H1 (cell line): ENCODE data around the gene RIIAD1. TPM values are rescaled to one million over a fixed set of nuclear protein-coding genes. Genes with fewer than 3 reads are reported as not detected.

Experiments used
- CTCF ChIA-PET: fragments of 300-600 bp; sonication (Branson Sonifier 250); formaldehyde crosslinking; loops from one replicate; lab custom pipeline; 2021; ENCODE audit not compliant: partially characterized antibody; lab: Charles Lee
- POLR2A ChIA-PET: fragments of 300-600 bp; sonication (Branson Sonifier 250); formaldehyde crosslinking; loops from one replicate; lab custom pipeline; 2021; ENCODE audit warnings: inconsistent platforms; ENCODE audit not compliant: partially characterized antibody; lab: Charles Lee
- DNase-seq, 2 experiments: peaks; one replicate each; pipeline versions ENCODE4 v3.0.0 to v3.0.0-alpha.2; 2010 to 2022; ENCODE audit warnings: low spot score in 2 of 2, low read depth in 1 of 2, mixed read lengths in 1 of 2
- FAIRE-seq: peaks from 2 replicates; lab custom pipeline; 2011; peaks lifted over from hg19 to GRCh38; lab: Jason Lieb, UNC
- H2AFZ ChIP-seq: 2 replicates; pipeline ENCODE4 v1.8.1; 2012; ENCODE audit warnings: low read length, inconsistent platforms
- H2AK5ac ChIP-seq: 2 replicates; pipeline ENCODE4 v1.6.1; 2013; ENCODE audit warnings: low read depth, low read length
- H2BK120ac ChIP-seq: replicated peaks from 2 replicates; pipeline ENCODE3; 2013; ENCODE audit warnings: low read depth, low read length, inconsistent platforms
- H2BK12ac ChIP-seq: 2 replicates; pipeline ENCODE4 v1.6.1; 2013; ENCODE audit warnings: low read depth, low read length
- H2BK15ac ChIP-seq: 2 replicates; pipeline ENCODE4 v1.6.1; 2013; ENCODE audit warnings: low read length
- H2BK20ac ChIP-seq: 2 replicates; pipeline ENCODE4 v1.6.1; 2013; ENCODE audit warnings: low read length
- H2BK5ac ChIP-seq: 2 replicates; pipeline ENCODE4 v1.6.1; 2013; ENCODE audit warnings: low read depth, low read length
- H3K14ac ChIP-seq: 2 replicates; pipeline ENCODE4 v1.6.1; 2013; ENCODE audit warnings: inconsistent platforms; ENCODE audit not compliant: insufficient read length
- H3K18ac ChIP-seq: 2 replicates; pipeline ENCODE4 v1.6.1; 2013; ENCODE audit warnings: low read length; ENCODE audit errors: extremely low read depth
- H3K23ac ChIP-seq: 2 replicates; pipeline ENCODE4 v1.6.1; 2013; ENCODE audit warnings: inconsistent platforms; ENCODE audit not compliant: insufficient read length
- H3K23me2 ChIP-seq: 2 replicates; pipeline ENCODE4 v1.6.1; 2013; ENCODE audit warnings: low read depth, low read length
- H3K27ac ChIP-seq: 2 replicates; pipeline ENCODE4 v1.6.1; 2011; ENCODE audit warnings: low read depth, low read length, inconsistent platforms
- H3K27me3 ChIP-seq, 4 experiments: replicated peaks in 1 of 4; 1 replicate in 1 of 4; 2 replicates in 3 of 4; pipeline versions ENCODE4 v1.6.1 to v1.8.1; 2011 to 2013; ENCODE audit warnings: low read length in 3 of 4, mild to moderate bottlenecking in 3 of 4, inconsistent platforms in 2 of 4, mixed read lengths in 2 of 4, moderate library complexity in 1 of 4; ENCODE audit not compliant: control insufficient read depth in 3 of 4, insufficient read depth in 3 of 4; ENCODE audit errors: extremely low read depth in 1 of 4
- H3K36me3 ChIP-seq, 4 experiments: 2 replicates each; pipeline versions ENCODE4 v1.6.1 to v1.8.1; 2011 to 2013; ENCODE audit warnings: mild to moderate bottlenecking in 4 of 4, low read length in 3 of 4, moderate library complexity in 2 of 4, control low read depth in 1 of 4, inconsistent platforms in 1 of 4; ENCODE audit not compliant: insufficient read depth in 4 of 4, control insufficient read depth in 2 of 4
- H3K4ac ChIP-seq: replicated peaks from 2 replicates; pipeline ENCODE3; 2013; ENCODE audit warnings: low read length, low read depth, mixed read lengths, inconsistent platforms; ENCODE audit not compliant: insufficient read length
- H3K4me1 ChIP-seq, 4 experiments: replicated peaks in 1 of 4; 1 replicate in 1 of 4; 2 replicates in 3 of 4; pipeline versions ENCODE4 v1.6.1 to v1.8.1; 2011 to 2013; ENCODE audit warnings: low read length in 3 of 4, inconsistent platforms in 2 of 4, mixed read lengths in 1 of 4; ENCODE audit not compliant: insufficient read depth in 4 of 4, control insufficient read depth in 3 of 4
- H3K4me2 ChIP-seq, 2 experiments: 2 replicates each; pipeline versions ENCODE4 v1.6.1 to v1.8.1; 2011 to 2013; ENCODE audit warnings: low read depth in 2 of 2, low read length in 2 of 2, control low read depth in 1 of 2, inconsistent platforms in 1 of 2, mild to moderate bottlenecking in 1 of 2; ENCODE audit not compliant: insufficient read depth in 1 of 2
- H3K4me3 ChIP-seq, 4 experiments: fragments of 200-600, 300-600 bp in 1 of 4; sonication (generic), shearing (Covaris generic), sonication (Bioruptor Twin) in 1 of 4; 2 replicates each; pipeline versions ENCODE4 v1.5.1 to v1.8.1; 2011 to 2016; ENCODE audit warnings: low read length in 4 of 4, low read depth in 3 of 4, control low read depth in 2 of 4, inconsistent platforms in 2 of 4, mild to moderate bottlenecking in 2 of 4, mixed read lengths in 1 of 4, moderate library complexity in 1 of 4; ENCODE audit not compliant: insufficient read depth in 2 of 4; ENCODE audit errors: extremely low read depth in 1 of 4
- H3K56ac ChIP-seq: replicated peaks from 2 replicates; pipeline ENCODE3; 2013; ENCODE audit warnings: low read depth, mild to moderate bottlenecking, mixed read lengths, low read length, inconsistent platforms; ENCODE audit not compliant: insufficient read length
- H3K79me1 ChIP-seq: 2 replicates; pipeline ENCODE4 v1.6.1; 2013; ENCODE audit warnings: low read depth, low read length, control low read depth
- H3K79me2 ChIP-seq, 2 experiments: 2 replicates each; pipeline versions ENCODE4 v1.6.1 to v1.8.1; 2012 to 2013; ENCODE audit warnings: low read length in 2 of 2, mild to moderate bottlenecking in 2 of 2, inconsistent platforms in 1 of 2; ENCODE audit not compliant: insufficient read depth in 2 of 2, control insufficient read depth in 1 of 2
- H3K9ac ChIP-seq, 4 experiments: replicated peaks in 1 of 4; 1 replicate in 1 of 4; 2 replicates in 3 of 4; pipeline versions ENCODE4 v1.6.1 to v1.8.1; 2011 to 2013; ENCODE audit warnings: low read depth in 3 of 4, low read length in 3 of 4, control low read depth in 2 of 4, mild to moderate bottlenecking in 2 of 4, moderate library complexity in 2 of 4, inconsistent platforms in 1 of 4; ENCODE audit errors: extremely low read depth in 1 of 4
- H3K9me3 ChIP-seq, 2 experiments: 2 replicates each; pipeline versions ENCODE4 v1.6.1 to v1.8.1; 2012 to 2013; ENCODE audit warnings: mild to moderate bottlenecking in 2 of 2, moderate library complexity in 2 of 2, control low read depth in 1 of 2, inconsistent platforms in 1 of 2, low read depth in 1 of 2, low read length in 1 of 2, mixed read lengths in 1 of 2; ENCODE audit not compliant: insufficient read depth in 2 of 2
- H4K20me1 ChIP-seq, 2 experiments: replicated peaks in 1 of 2; 2 replicates each; pipeline versions ENCODE3 to v1.8.1; 2011 to 2013; ENCODE audit warnings: inconsistent platforms in 2 of 2, low read length in 2 of 2, mild to moderate bottlenecking in 1 of 2; ENCODE audit not compliant: insufficient read depth in 2 of 2, control insufficient read depth in 1 of 2
- H4K5ac ChIP-seq: 2 replicates; pipeline ENCODE4 v1.6.1; 2013; ENCODE audit warnings: low read length, low read depth, mixed read lengths, inconsistent platforms; ENCODE audit not compliant: insufficient read length
- H4K8ac ChIP-seq: 2 replicates; pipeline ENCODE4 v1.8.0; 2013; ENCODE audit warnings: mild to moderate bottlenecking, moderate library complexity, low read length, inconsistent platforms; ENCODE audit not compliant: insufficient read depth; ENCODE audit errors: extremely low read depth
- H4K91ac ChIP-seq: replicated peaks from 2 replicates; pipeline ENCODE3; 2013; ENCODE audit warnings: low read length, mixed read lengths, inconsistent platforms; ENCODE audit not compliant: insufficient read length
- CBX8 ChIP-seq: fragments of 300-800, 300-1000 bp; sonication (generic); IDR thresholded peaks from 2 replicates; pipeline ENCODE4 v1.7.1; 2016; ENCODE audit warnings: low read depth, low read length, borderline replicate concordance
- CEBPB ChIP-seq: IDR thresholded peaks from 2 replicates; pipeline ENCODE4 v1.6.1; 2012; ENCODE audit warnings: low read depth, low read length
- CHD1 ChIP-seq: IDR thresholded peaks from 2 replicates; pipeline ENCODE4 v1.6.1; 2012; ENCODE audit warnings: low read depth, low read length, improper control_type of control experiment
- EZH2 ChIP-seq: fragments of 200-600 bp; sonication (generic); IDR thresholded peaks from 2 replicates; pipeline ENCODE4 v1.7.1; 2012; ENCODE audit warnings: low read depth, mild to moderate bottlenecking, moderate library complexity, low read length, inconsistent platforms; ENCODE audit not compliant: severe bottlenecking
- SP2 ChIP-seq: IDR thresholded peaks from 2 replicates; pipeline ENCODE4 v1.6.1; 2012; ENCODE audit warnings: mild to moderate bottlenecking, low read length, inconsistent platforms
- TAF7 ChIP-seq: optimal IDR thresholded peaks from 2 replicates; pipeline ENCODE3; 2011; ENCODE audit warnings: low read depth, mild to moderate bottlenecking, inconsistent platforms, low read length, moderate library complexity, borderline replicate concordance
- WGBS, 2 experiments: shearing (Covaris generic) in 1 of 2; methylation state at CpG; one replicate each; pipeline versions ENCODE4 v1.1.6 to v1.1.7; 2013 to 2015; ENCODE audit warnings: low lambda C conversion rate in 2 of 2, mixed read lengths in 2 of 2, inconsistent platforms in 1 of 2, low coverage in 1 of 2, missing lambda C conversion rate in 1 of 2; ENCODE audit not compliant: insufficient replicate concordance in 2 of 2, insufficient coverage in 1 of 2, insufficient read length in 1 of 2; ENCODE audit errors: extremely low coverage in 1 of 2, missing lambda C conversion rate in 1 of 2; 5-methylcytosine and 5-hydroxymethylcytosine counted together
- polyA plus RNA-seq, 7 experiments: library from polyadenylated mRNA; depleted of rRNA in 3 of 7; stranded (reverse) in 5 of 7; unstranded in 2 of 7; fragments of >200 nt in 5 of 7; fragments of 200-250 nt in 2 of 7; gene quantifications; 1 replicate in 5 of 7; 2 replicates in 1 of 7; 4 replicates in 1 of 7; pipeline versions ENCODE4 v1.2.1 to v1.2.3, GENCODE V29; 2011 to 2013; ENCODE audit warnings: missing spikeins in 2 of 7, mixed read lengths in 2 of 7
- total RNA-seq: library from RNA; stranded (reverse); fragmentation: NEBNext Ultra II Directional; extraction: Animal tissue kit (Norgen Biotek cat#: 25700); gene quantifications from 2 replicates; pipeline ENCODE4 v1.2.1, GENCODE V29; 2021

RIIAD1 gene
- total and polyA plus RNA-seq, 2 of the 8 experiments (the other 6 are each of a cell fraction or from before 2014, with no cell fraction given), result not detected

- Histone ChIP-seq H3K23ac (no peak overlapping the region), H2BK12ac (no peak overlapping the region), H4K5ac (no peak overlapping the region), H3K9me3 (no peaks in the 10 kb centered on the region), H3K4me3 (no peak overlapping the region), H3K9ac (no peak overlapping the region), H4K20me1 (peaks cover 0 to 3% of the 10 kb centered on the region in 2 experiments), H2BK5ac (no peak overlapping the region), H3K79me1 (no peaks in the 10 kb centered on the region), H2AFZ (no peak overlapping the region), H2BK15ac (no peak overlapping the region), H3K23me2 (no peaks in the 10 kb centered on the region), H3K56ac (no peak overlapping the region), H3K18ac (no peak overlapping the region), H3K27ac (no peak overlapping the region), H2AK5ac (no peak overlapping the region), H3K36me3 (peaks cover 0 to 11% (median 3%) of the 10 kb centered on the region in 4 experiments; a peak in 3 of 8 replicates), H4K8ac (no peak overlapping the region), H3K79me2 (no peaks in the 10 kb centered on the region), H2BK20ac (no peak overlapping the region), H2BK120ac (no peak overlapping the region), H3K4ac (no peak overlapping the region), H3K14ac (no peak overlapping the region), H3K27me3 (no peaks in the 10 kb centered on the region; a peak in 1 of 7 replicates), H3K4me2 (no peak overlapping the region), H3K4me1 (peaks cover 0 to 4% (median 1%) of the 10 kb centered on the region in 4 experiments; a peak in 2 of 7 replicates), H4K91ac (no peak overlapping the region)
- CTCF ChIA-PET, result interaction anchor here (0.9 to 2.6 kb wide), 5 partner anchors 10 to 131 kb away, joined by 3 to 12 read pairs (median 6); partner anchors contain the start of gene CELF3
- POLR2A ChIA-PET, result interaction anchor here (1.2 to 1.4 kb wide), 3 partner anchors 11 to 57 kb away, joined by 3 to 5 read pairs (median 4); no protein-coding TSS in a partner anchor
- WGBS, 2 experiments, result 93% methylated on average over 7 of the region's 7 CpGs; no CpG with 5 or more reads in 1 of the 2 experiments
- FAIRE-seq (no peak), DNase-seq (no peak)
- no peak for TF ChIP-seq SP2
- TF ChIP-seq EZH2, result no peak
- TF ChIP-seq CBX8, result no peak
- no peak for TF ChIP-seq TAF7
- TF ChIP-seq CEBPB, result no peak
- TF ChIP-seq CHD1, result no peak
Measured at GRCh38 chr1:151705146-151705545, 16.2 kb upstream of the RIIAD1 start.
